Prostate gland (tissue), 2 donors: ENCODE data around the gene TMPRSS2. TPM values are rescaled to one million over a fixed set of nuclear protein-coding genes. Genes with fewer than 3 reads are reported as not detected.
A peak's percentile ranks its signal among the peaks of the same experiment; 100 is the strongest.

Experiments used
- DNase-seq: peaks from one replicate; pipeline ENCODE4 v3.0.0-alpha.2; 2019; ENCODE audit warnings: low spot score
- H3K27ac ChIP-seq, 2 donors: fragments of 200-600 bp; sonication (generic); 2 replicates each; pipeline ENCODE4 v1.5.1; 2017 to 2019
- H3K27me3 ChIP-seq: fragments of 200-600 bp; sonication (generic); replicated peaks from 2 replicates; pipeline ENCODE4 v1.5.1; 2019; ENCODE audit not compliant: insufficient read depth
- H3K36me3 ChIP-seq, 2 donors: fragments of 200-600 bp; sonication (generic); 1 replicate in 1 of 2; 2 replicates in 1 of 2; pipeline versions ENCODE4 v1.5.1 to v1.8.1; 2017 to 2019
- H3K4me1 ChIP-seq: fragments of 200-600 bp; sonication (generic); replicated peaks from 2 replicates; pipeline ENCODE4 v1.5.1; 2019
- H3K4me3 ChIP-seq, 2 donors: fragments of 200-600 bp; sonication (generic); 2 replicates each; pipeline ENCODE4 v1.5.1; 2017 to 2019
- H3K9me3 ChIP-seq: fragments of 200-600 bp; sonication (generic); 2 replicates; pipeline ENCODE4 v1.5.1; 2017
- POLR2A ChIP-seq: fragments of 450-650 bp; IDR thresholded peaks from one replicate; pipeline ENCODE4 v1.6.1; 2016; ENCODE audit warnings: antibody characterized with exemption, mild to moderate bottlenecking
- POLR2AphosphoS5 ChIP-seq: sonication (generic); formaldehyde crosslinking; IDR thresholded peaks from one replicate; pipeline ENCODE4 v1.6.1; 2017; ENCODE audit warnings: antibody characterized with exemption
- WGBS: methylation state at CpG from one replicate; pipeline ENCODE4 v1.1.5; 2018; 5-methylcytosine and 5-hydroxymethylcytosine counted together
- intact Hi-C: fragments of 100-400 bp; cut with DNase I; formaldehyde crosslinking; loops from one replicate; pipeline ENCODE4 v1.14.2; 2022
- total RNA-seq, 2 donors: library from RNA; depleted of rRNA; stranded (reverse); fragments of >200 nt; gene quantifications; one replicate each; pipeline ENCODE4 v1.1.0, GENCODE V29; 2016
- TF ChIP-seq, protein P1 (sequence below), 4 experiments: fragments of 200-600 bp in 2 of 4; fragments of 450-650 bp in 2 of 4; sonication (generic) in 2 of 4; IDR thresholded peaks; 1 replicate in 3 of 4; 2 replicates in 1 of 4; pipeline ENCODE4 v1.5.1; 2016 to 2019; ENCODE audit warnings: antibody characterized with exemption in 4 of 4, mild to moderate bottlenecking in 2 of 4, moderate library complexity in 2 of 4

TMPRSS2 gene
- total RNA-seq, 2 donors from 2014 or later = 336 to 786 TPM

DNA sequence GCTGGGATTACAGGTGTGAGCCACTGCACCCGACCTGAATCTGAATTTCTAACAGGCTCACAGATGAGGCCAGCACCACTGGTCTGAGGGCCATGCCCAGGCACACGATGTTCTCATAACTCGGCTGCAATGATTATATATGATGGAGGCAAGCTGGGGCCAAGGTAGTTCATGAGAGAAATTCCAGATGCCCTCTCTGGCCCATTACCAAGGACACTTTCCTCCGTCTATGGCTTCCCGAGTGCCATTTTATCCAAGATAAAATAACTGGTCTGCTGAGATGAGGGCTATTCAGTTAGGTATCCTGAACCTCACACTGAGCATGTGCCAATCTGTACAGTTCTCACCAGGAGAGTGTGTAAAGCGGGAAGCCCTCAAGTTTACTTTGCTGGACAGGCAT is 16.5 kb downstream of the TMPRSS2 start:
- H3K36me3 ChIP-seq = peaks cover 7 to 30% of the 10 kb centered on the region in 2 donors
- DNase-seq = no peak
- H3K27ac ChIP-seq = peak overlapping the region; percentile 93 to 97
- no peak for TF ChIP-seq POLR2AphosphoS5
- no peak for TF ChIP-seq POLR2A
- TF ChIP-seq, protein P1, sequence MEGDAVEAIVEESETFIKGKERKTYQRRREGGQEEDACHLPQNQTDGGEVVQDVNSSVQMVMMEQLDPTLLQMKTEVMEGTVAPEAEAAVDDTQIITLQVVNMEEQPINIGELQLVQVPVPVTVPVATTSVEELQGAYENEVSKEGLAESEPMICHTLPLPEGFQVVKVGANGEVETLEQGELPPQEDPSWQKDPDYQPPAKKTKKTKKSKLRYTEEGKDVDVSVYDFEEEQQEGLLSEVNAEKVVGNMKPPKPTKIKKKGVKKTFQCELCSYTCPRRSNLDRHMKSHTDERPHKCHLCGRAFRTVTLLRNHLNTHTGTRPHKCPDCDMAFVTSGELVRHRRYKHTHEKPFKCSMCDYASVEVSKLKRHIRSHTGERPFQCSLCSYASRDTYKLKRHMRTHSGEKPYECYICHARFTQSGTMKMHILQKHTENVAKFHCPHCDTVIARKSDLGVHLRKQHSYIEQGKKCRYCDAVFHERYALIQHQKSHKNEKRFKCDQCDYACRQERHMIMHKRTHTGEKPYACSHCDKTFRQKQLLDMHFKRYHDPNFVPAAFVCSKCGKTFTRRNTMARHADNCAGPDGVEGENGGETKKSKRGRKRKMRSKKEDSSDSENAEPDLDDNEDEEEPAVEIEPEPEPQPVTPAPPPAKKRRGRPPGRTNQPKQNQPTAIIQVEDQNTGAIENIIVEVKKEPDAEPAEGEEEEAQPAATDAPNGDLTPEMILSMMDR (IDR thresholded peaks at IDR 0.05) = no peak
- H3K27me3 ChIP-seq = no peaks in the 10 kb centered on the region
- no peaks in the 10 kb centered on the region for H3K9me3 ChIP-seq
- H3K4me1 ChIP-seq = peaks cover 8% of the 10 kb centered on the region
- 60% methylated on average over 6 of the region's 6 CpGs for WGBS
- intact Hi-C loops = no loop called here
- H3K4me3 ChIP-seq = no peak overlapping the region

DNA sequence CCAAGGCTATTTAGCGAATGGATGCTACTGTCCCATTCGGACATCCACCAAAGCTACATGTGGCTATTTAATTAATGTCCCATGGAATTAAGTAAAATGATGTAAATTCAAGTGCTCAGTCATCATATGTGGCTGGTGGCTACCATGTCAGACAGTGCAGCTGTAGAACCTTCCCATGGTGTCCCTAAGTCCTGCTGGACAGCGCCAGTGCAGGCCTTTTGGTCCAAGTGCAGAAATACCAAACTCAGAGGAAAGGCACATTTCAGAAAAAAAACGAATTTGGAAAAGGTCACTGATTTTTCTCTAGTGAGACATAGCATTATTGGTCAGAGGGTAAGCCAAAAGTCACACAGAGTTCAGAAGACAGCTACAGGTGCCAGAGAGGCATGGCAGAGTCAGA is 17.6 kb downstream of the TMPRSS2 start:
- H3K27ac ChIP-seq = peak overlapping the region in 1 of 2 donors; percentile 28
- intact Hi-C loops = no loop called here
- 68% methylated on average over 4 of the region's 4 CpGs for WGBS
- H3K9me3 ChIP-seq = no peaks in the 10 kb centered on the region
- no peak overlapping the region for H3K4me3 ChIP-seq
- no peak for DNase-seq
- H3K36me3 ChIP-seq = peaks cover 7 to 30% of the 10 kb centered on the region in 2 donors
- TF ChIP-seq POLR2A = no peak
- no peak for TF ChIP-seq POLR2AphosphoS5
- TF ChIP-seq, protein P1 (IDR thresholded peaks at IDR 0.05) = no peak
- H3K4me1 ChIP-seq = peaks cover 8% of the 10 kb centered on the region
- no peaks in the 10 kb centered on the region for H3K27me3 ChIP-seq

DNA sequence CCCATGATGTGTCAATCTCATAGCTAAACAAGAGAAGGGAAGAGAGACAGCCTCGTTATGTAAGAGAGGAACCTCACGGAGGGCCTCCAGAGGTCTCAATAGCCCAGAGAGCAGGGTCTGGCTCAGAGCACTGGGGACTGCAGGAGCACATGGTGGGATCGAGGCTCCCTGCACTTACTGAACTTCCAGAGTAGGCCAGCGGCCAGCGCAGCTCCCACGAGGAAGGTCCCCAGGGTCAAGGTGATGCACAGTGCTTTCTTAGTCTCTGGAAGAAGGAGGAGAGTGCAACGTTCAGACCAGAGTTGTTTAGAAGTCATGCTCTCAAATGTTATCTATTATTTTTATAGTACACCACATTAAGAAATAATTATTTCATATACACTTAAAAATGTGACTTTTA is 18.6 kb downstream of the TMPRSS2 start:
- intact Hi-C loops = no loop called here
- 79% methylated on average over 7 of the region's 7 CpGs for WGBS

DNA sequence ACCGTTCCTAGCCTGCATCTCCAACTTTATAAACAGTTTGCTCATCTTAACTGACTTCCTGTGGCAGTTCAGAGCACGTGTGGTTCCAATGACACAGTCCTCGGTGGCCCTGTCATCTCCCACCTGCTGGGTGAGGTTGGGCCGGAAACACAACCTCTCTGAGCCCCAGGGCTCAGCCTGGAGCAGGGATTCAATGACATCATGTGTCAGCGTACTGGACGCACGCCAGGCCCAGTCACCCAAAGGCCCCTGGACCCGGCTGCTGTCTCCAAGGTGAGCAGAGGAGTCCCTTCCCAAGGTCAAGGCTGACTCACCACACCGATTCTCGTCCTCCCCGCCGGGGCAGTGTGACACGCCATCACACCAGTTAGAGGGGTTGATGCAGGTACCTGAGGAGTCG is 19.9 kb downstream of the TMPRSS2 start:
- Histone ChIP-seq H3K9me3 (no peaks in the 10 kb centered on the region), H3K4me3 (no peak overlapping the region), H3K27me3 (no peaks in the 10 kb centered on the region), H3K4me1 (no peaks in the 10 kb centered on the region), H3K27ac (peak overlapping the region; percentile 5 to 39), H3K36me3 (peaks cover 7 to 19% of the 10 kb centered on the region in 2 donors)
- intact Hi-C loops = no loop called here
- 84% methylated on average over 14 of the region's 14 CpGs for WGBS
- TF ChIP-seq POLR2A = no peak
- TF ChIP-seq POLR2AphosphoS5 = peak; percentile 29
- DNase-seq = no peak

More for the DNA sequence above, 18.6 kb downstream of the TMPRSS2 start:
- TF ChIP-seq POLR2AphosphoS5 = no peak
- TF ChIP-seq, protein P1 (IDR thresholded peaks at IDR 0.05) = no peak
- TF ChIP-seq POLR2A = no peak
- Histone ChIP-seq H3K27ac (peak overlapping the region; percentile 5 to 39), H3K4me1 (peaks cover 6% of the 10 kb centered on the region), H3K4me3 (no peak overlapping the region), H3K36me3 (peaks cover 7 to 27% of the 10 kb centered on the region in 2 donors), H3K27me3 (no peaks in the 10 kb centered on the region), H3K9me3 (no peaks in the 10 kb centered on the region)
- no peak for DNase-seq

DNA sequence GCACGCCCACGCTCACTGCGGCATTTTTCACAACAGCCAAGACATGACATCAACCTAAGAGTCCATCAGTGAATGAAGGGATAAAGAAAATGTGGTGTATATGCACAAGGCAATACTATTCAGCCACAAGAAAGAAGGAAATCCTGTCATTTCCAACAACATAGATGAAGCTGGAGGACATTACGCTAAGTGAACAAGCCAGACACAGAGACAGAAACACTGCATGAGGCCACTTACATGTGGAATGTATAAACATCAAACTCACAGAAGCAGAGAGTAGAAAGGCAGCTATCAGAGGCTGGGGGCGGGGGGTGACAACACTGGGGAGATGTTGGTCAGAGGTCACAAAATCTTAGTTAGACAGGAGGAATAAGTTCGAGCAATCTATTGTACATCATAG is 20.9 kb downstream of the TMPRSS2 start:
- Histone ChIP-seq H3K4me1 (no peaks in the 10 kb centered on the region), H3K27me3 (no peaks in the 10 kb centered on the region), H3K36me3 (peaks cover 7 to 15% of the 10 kb centered on the region in 2 donors), H3K27ac (peak overlapping the region in 1 of 2 donors; percentile 53), H3K9me3 (no peaks in the 10 kb centered on the region), H3K4me3 (no peak overlapping the region)
- TF ChIP-seq POLR2A (no peak), POLR2AphosphoS5 (no peak)
- TF ChIP-seq, protein P1 (IDR thresholded peaks at IDR 0.05) = no peak
- WGBS = 93% methylated on average over 6 of the region's 6 CpGs
- intact Hi-C loops = no loop called here
- DNase-seq = no peak
